HepG2 (cell line): Measurements from ENCODE around the gene P2RX5. TPM values are rescaled to one million over a fixed set of nuclear protein-coding genes. Genes with fewer than 3 reads are reported as not detected.

ENCODE experiments used
- CHD2 ChIP-seq: IDR thresholded peaks from 2 replicates; pipeline ENCODE4 v1.6.1; 2011; ENCODE audit warnings: low read depth, low read length, improper control_type of control experiment
- HNRNPUL1 ChIP-seq: fragments of 200-400 bp; formaldehyde crosslinking; IDR thresholded peaks from 2 replicates; pipeline ENCODE4 v1.6.1; 2017; ENCODE audit warnings: low read depth, mild to moderate bottlenecking, low read length, moderate library complexity
- HOXA7 ChIP-seq: sonication (generic); formaldehyde crosslinking; IDR thresholded peaks from 2 replicates; pipeline ENCODE4 v1.8.1; 2022; ENCODE audit warnings: mild to moderate bottlenecking, missing genetic modification reagents, moderate library complexity
- NFE2 ChIP-seq: sonication (generic); formaldehyde crosslinking; IDR thresholded peaks from 2 replicates; pipeline ENCODE4 v1.4.0; 2020; ENCODE audit warnings: missing genetic modification reagents
- POGK ChIP-seq: sonication (generic); formaldehyde crosslinking; conservative IDR thresholded peaks from 2 replicates; pipeline ENCODE4 v1.8.0; 2022; ENCODE audit warnings: mild to moderate bottlenecking, moderate library complexity, missing genetic modification reagents
- REXO4 ChIP-seq: sonication (generic); formaldehyde crosslinking; IDR thresholded peaks from 2 replicates; pipeline ENCODE4 v1.8.0; 2022; ENCODE audit warnings: missing genetic modification reagents, mild to moderate bottlenecking, borderline replicate concordance
- SP5 ChIP-seq: IDR thresholded peaks from 2 replicates; pipeline ENCODE4 v1.6.1; 2016; ENCODE audit warnings: low read depth, borderline replicate concordance
- THAP8 ChIP-seq: sonication (generic); formaldehyde crosslinking; IDR thresholded peaks from 2 replicates; pipeline ENCODE4 v1.5.1; 2020; ENCODE audit warnings: missing genetic modification reagents, mild to moderate bottlenecking, borderline replicate concordance
- YEATS2 ChIP-seq: sonication (generic); formaldehyde crosslinking; IDR thresholded peaks from 2 replicates; pipeline ENCODE4 v1.4.0; 2020; ENCODE audit warnings: missing genetic modification reagents, borderline replicate concordance
- ZFP1 ChIP-seq: IDR thresholded peaks from 2 replicates; pipeline ENCODE4 v1.6.1; 2016
- ZFP62 ChIP-seq: sonication (generic); formaldehyde crosslinking; IDR thresholded peaks from 2 replicates; pipeline ENCODE4 v1.4.0; 2020; ENCODE audit warnings: missing genetic modification reagents
- ZMAT3 ChIP-seq: sonication (generic); formaldehyde crosslinking; conservative IDR thresholded peaks from 2 replicates; pipeline ENCODE4 v1.7.0; 2021; ENCODE audit warnings: missing genetic modification reagents
- ZNF34 ChIP-seq: sonication (generic); formaldehyde crosslinking; IDR thresholded peaks from 2 replicates; pipeline ENCODE4 v1.4.0; 2020; ENCODE audit warnings: mild to moderate bottlenecking, missing genetic modification reagents, borderline replicate concordance
- ZNF468 ChIP-seq: sonication (generic); formaldehyde crosslinking; IDR thresholded peaks from 2 replicates; pipeline ENCODE4 v1.8.0; 2022; ENCODE audit warnings: mild to moderate bottlenecking, moderate library complexity, missing genetic modification reagents
- ZNF572 ChIP-seq: sonication (generic); formaldehyde crosslinking; IDR thresholded peaks from 2 replicates; pipeline ENCODE4 v1.5.1; 2020; ENCODE audit warnings: mild to moderate bottlenecking, missing genetic modification reagents
- ZNF614 ChIP-seq: IDR thresholded peaks from 2 replicates; pipeline ENCODE4 v1.6.1; 2018; ENCODE audit warnings: missing biosample characterization, missing genetic modification reagents, inconsistent platforms, borderline replicate concordance
- ZNF644 ChIP-seq: IDR thresholded peaks from 2 replicates; pipeline ENCODE4 v1.6.1; 2016; ENCODE audit warnings: low read depth
- ZNF83 ChIP-seq: sonication (generic); formaldehyde crosslinking; IDR thresholded peaks from 2 replicates; pipeline ENCODE4 v1.4.0; 2020; ENCODE audit warnings: missing genetic modification reagents, mild to moderate bottlenecking, borderline replicate concordance
- polyA plus RNA-seq, 8 experiments: library from polyadenylated mRNA; depleted of rRNA in 3 of 8; stranded (reverse) in 7 of 8; unstranded in 1 of 8; fragments of >200 nt; fragmentation: Illumina TruSeq in 4 of 8; extraction: Trizol in 4 of 8; gene quantifications; 2 replicates each; pipeline versions ENCODE4 v1.2.1 to v1.2.3, GENCODE V29; 2011 to 2016; ENCODE audit warnings: low read depth in 4 of 8, missing spikeins in 1 of 8, mixed read lengths in 1 of 8; ENCODE audit not compliant: insufficient read depth in 1 of 8
- total RNA-seq, 5 experiments: library from RNA; depleted of rRNA; stranded (reverse); fragments of >200 nt; fragmentation: Illumina TruSeq; extraction: Trizol; gene quantifications; 2 replicates each; pipeline ENCODE4 v1.2.3, GENCODE V29; 2016; ENCODE audit warnings: low read depth in 1 of 5
- TF ChIP-seq, protein P1 (sequence below): sonication (generic); formaldehyde crosslinking; IDR thresholded peaks from 2 replicates; pipeline ENCODE4 v1.4.0; 2020; ENCODE audit warnings: missing genetic modification reagents
- TF ChIP-seq, protein P2 (sequence below): sonication (generic); formaldehyde crosslinking; conservative IDR thresholded peaks from 2 replicates; pipeline ENCODE4 v1.8.0; 2022; ENCODE audit warnings: missing genetic modification reagents
- TF ChIP-seq, protein P3 (sequence below): sonication (generic); formaldehyde crosslinking; IDR thresholded peaks from 2 replicates; pipeline ENCODE4 v1.4.0; 2020; ENCODE audit warnings: mild to moderate bottlenecking, missing genetic modification reagents

The P2RX5 gene
- total and polyA plus RNA-seq, 2 of the 13 experiments (the other 11 are each of a cell fraction or from before 2014, with no cell fraction given): 0.95 to 1.7 TPM

GRCh38 chr17:3668279-3669084, 27.5 kb downstream of the P2RX5 start, which contains the start of the genes EMC6 and TAX1BP3 (continued):
- TF ChIP-seq, protein P1, sequence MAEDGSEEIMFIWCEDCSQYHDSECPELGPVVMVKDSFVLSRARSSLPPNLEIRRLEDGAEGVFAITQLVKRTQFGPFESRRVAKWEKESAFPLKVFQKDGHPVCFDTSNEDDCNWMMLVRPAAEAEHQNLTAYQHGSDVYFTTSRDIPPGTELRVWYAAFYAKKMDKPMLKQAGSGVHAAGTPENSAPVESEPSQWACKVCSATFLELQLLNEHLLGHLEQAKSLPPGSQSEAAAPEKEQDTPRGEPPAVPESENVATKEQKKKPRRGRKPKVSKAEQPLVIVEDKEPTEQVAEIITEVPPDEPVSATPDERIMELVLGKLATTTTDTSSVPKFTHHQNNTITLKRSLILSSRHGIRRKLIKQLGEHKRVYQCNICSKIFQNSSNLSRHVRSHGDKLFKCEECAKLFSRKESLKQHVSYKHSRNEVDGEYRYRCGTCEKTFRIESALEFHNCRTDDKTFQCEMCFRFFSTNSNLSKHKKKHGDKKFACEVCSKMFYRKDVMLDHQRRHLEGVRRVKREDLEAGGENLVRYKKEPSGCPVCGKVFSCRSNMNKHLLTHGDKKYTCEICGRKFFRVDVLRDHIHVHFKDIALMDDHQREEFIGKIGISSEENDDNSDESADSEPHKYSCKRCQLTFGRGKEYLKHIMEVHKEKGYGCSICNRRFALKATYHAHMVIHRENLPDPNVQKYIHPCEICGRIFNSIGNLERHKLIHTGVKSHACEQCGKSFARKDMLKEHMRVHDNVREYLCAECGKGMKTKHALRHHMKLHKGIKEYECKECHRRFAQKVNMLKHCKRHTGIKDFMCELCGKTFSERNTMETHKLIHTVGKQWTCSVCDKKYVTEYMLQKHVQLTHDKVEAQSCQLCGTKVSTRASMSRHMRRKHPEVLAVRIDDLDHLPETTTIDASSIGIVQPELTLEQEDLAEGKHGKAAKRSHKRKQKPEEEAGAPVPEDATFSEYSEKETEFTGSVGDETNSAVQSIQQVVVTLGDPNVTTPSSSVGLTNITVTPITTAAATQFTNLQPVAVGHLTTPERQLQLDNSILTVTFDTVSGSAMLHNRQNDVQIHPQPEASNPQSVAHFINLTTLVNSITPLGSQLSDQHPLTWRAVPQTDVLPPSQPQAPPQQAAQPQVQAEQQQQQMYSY (CRISPR knock-in tag): no peak; the same call in 1 of the 2 replicates
- TF ChIP-seq REXO4 (0 out of 2 replicates have a peak, but pooled peaks have one; percentile 39), ZFP62 (CRISPR knock-in tag) (0 out of 2 replicates have a peak, but pooled peaks have one; percentile 65), SP5 (CRISPR knock-in tag) (no peak), POGK (CRISPR knock-in tag) (peak; percentile 43), ZNF572 (CRISPR knock-in tag) (no peak), HNRNPUL1 (no peak), ZNF34 (CRISPR knock-in tag) (no peak), ZFP1 (no peak), ZNF468 (CRISPR knock-in tag) (0 out of 2 replicates have a peak, but pooled peaks have one; percentile 71), ZNF614 (CRISPR knock-in tag) (no peak), ZMAT3 (CRISPR knock-in tag) (no peak), ZNF83 (CRISPR knock-in tag) (peak; percentile 43; the same call in 1 of the 2 replicates), THAP8 (CRISPR knock-in tag) (peak; percentile 90; the same call in 1 of the 2 replicates), HOXA7 (CRISPR knock-in tag) (no peak), CHD2 (no peak), ZNF644 (no peak), NFE2 (CRISPR knock-in tag) (no peak), YEATS2 (CRISPR knock-in tag) (peak; percentile 62; the same call in 1 of the 2 replicates)
- TF ChIP-seq, protein P2, sequence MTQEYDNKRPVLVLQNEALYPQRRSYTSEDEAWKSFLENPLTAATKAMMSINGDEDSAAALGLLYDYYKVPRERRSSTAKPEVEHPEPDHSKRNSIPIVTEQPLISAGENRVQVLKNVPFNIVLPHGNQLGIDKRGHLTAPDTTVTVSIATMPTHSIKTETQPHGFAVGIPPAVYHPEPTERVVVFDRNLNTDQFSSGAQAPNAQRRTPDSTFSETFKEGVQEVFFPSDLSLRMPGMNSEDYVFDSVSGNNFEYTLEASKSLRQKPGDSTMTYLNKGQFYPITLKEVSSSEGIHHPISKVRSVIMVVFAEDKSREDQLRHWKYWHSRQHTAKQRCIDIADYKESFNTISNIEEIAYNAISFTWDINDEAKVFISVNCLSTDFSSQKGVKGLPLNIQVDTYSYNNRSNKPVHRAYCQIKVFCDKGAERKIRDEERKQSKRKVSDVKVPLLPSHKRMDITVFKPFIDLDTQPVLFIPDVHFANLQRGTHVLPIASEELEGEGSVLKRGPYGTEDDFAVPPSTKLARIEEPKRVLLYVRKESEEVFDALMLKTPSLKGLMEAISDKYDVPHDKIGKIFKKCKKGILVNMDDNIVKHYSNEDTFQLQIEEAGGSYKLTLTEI (CRISPR knock-in tag): no peak
- TF ChIP-seq, protein P3, sequence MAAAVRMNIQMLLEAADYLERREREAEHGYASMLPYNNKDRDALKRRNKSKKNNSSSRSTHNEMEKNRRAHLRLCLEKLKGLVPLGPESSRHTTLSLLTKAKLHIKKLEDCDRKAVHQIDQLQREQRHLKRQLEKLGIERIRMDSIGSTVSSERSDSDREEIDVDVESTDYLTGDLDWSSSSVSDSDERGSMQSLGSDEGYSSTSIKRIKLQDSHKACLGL (CRISPR knock-in tag): peak; percentile 26
